ENCODE measurements around the gene GYS2.
"Not testable (repeated sequence)": the region's sequence is repeated elsewhere in the genome, so short reads cannot be mapped to it uniquely, and the experiment has no call there.

GRCh38 chr12:21584403-21585182 lies 20.1 kb downstream of the GYS2 start:
- TF ChIP-seq EZH2 (IDR thresholded peaks at IDR 0.05; ENCODE audit: insufficient read depth, poor library complexity, severe bottlenecking); EZH2phosphoT487 (IDR thresholded peaks at IDR 0.05; ENCODE audit: insufficient read depth, low read depth): not testable (repeated sequence)

Measured in GM23248 (cell line).